ENCODE results near the gene FAM13A.

Gene FAM13A

GRCh38 chr4:88725986-88726385 lies 331.0 kb downstream of the FAM13A start:
- DNase-seq (ENCODE audit: low read depth): no peak
- no peak overlapping the region for H3K4me3 ChIP-seq (ENCODE audit: low read length)
- TF ChIP-seq CTCF (IDR thresholded peaks at IDR 0.05; ENCODE audit: insufficient read depth, low read depth, low read length, missing control alignments): no peak

DNA sequence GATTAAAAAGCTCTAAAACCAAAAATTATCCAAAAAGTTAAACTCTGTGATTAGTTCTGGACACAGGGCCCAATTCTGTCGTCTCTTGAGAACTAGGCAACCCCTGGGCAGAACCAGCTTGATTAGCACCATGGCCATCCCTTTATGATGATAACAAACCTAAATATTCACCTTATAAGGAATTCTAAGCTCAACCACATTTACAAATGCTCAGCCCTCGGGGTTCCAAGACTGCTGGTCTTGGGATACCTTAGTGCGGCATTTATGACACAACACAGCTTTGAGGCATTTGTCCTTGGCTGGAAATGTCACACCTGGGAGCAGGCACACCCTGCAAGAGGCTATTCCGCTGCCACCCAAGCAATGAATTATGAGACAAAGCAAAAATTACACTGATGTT lies 331.8 kb downstream of the FAM13A start:
- no peak for DNase-seq (ENCODE audit: low read depth)
- TF ChIP-seq CTCF (IDR thresholded peaks at IDR 0.05; ENCODE audit: insufficient read depth, low read depth, low read length, missing control alignments): no peak
- H3K4me3 ChIP-seq (ENCODE audit: low read length): no peak overlapping the region

DNA sequence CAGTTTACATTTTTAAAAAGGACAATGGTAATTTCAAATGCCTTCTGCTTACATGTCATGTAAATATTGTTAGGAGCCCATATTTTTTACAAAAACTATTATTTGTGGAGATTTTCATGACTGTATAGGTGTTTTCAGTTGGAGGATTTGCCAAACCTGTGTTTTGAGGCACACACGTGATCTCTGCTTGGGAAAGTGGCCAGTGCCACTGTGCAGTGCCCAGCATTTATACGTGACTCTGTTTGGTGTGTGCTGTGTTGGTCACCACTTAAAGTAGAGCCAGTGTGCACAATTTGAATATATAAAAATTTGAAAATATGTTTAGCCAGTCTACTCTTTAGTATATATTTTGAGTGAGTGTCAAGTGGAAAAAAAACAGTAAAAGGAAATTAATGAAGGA lies 332.6 kb downstream of the FAM13A start:
- no peak for TF ChIP-seq CTCF (IDR thresholded peaks at IDR 0.05; ENCODE audit: insufficient read depth, low read depth, low read length, missing control alignments)
- no peak overlapping the region for H3K4me3 ChIP-seq (ENCODE audit: low read length)
- no peak for DNase-seq (ENCODE audit: low read depth)

- TF ChIP-seq CTCF (IDR thresholded peaks at IDR 0.05; ENCODE audit: insufficient read depth, low read depth, low read length, missing control alignments): no peak
- DNase-seq (ENCODE audit: low read depth): no peak
- no peak overlapping the region for H3K4me3 ChIP-seq (ENCODE audit: low read length)
Measured at GRCh38 chr4:88722828-88723227, 334.2 kb downstream of the FAM13A start.

DNA sequence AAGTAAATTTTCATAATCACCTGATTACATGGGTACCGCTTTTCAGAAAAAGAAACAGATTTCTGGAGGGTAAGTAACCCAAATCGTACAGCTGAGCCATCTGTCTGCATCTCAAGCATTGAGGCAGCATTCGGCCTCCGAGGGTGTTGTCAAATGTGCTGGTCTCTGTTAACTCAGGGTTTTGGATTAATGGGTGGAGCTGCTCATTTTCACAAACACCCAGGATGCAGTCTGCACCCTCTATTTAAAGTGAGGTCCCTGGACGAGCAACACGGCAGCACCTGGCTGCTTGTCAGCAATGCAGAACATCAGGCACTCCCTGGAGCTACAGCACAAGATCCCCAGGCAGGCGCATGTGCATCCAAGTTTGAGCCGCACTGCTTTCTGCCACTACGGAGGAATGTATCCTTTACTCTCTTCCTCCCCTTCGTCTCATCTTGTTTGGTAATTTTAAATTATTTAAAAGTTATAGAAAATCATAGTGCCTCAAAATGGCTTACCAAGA lies 334.7 kb downstream of the FAM13A start:
- no peak for TF ChIP-seq CTCF (IDR thresholded peaks at IDR 0.05; ENCODE audit: insufficient read depth, low read depth, low read length, missing control alignments)
- no peak for DNase-seq (ENCODE audit: low read depth)

GRCh38 chr4:88720451-88721428 lies 336.2 kb downstream of the FAM13A start:
- DNase-seq (ENCODE audit: low read depth): no peak
- no peak overlapping the region for H3K4me3 ChIP-seq (ENCODE audit: low read length)
- TF ChIP-seq CTCF (IDR thresholded peaks at IDR 0.05; ENCODE audit: insufficient read depth, low read depth, low read length, missing control alignments): no peak

More for the DNA sequence above, 334.7 kb downstream of the FAM13A start:
- H3K4me3 ChIP-seq (ENCODE audit: low read length): no peak overlapping the region

Data from epithelial cell of esophagus (primary cell).